GM23338 (cell line): ENCODE results near the gene ZNF148.

Experiments used
- CTCF ChIP-seq, 2 experiments: fragments of 200-600 bp in 1 of 2; sonication (generic) in 1 of 2; conservative IDR thresholded peaks; 2 replicates each; pipeline versions ENCODE4 v1.5.1 to v1.6.1; 2016 to 2017; ENCODE audit warnings: antibody characterized with exemption in 2 of 2, low read depth in 2 of 2, mild to moderate bottlenecking in 2 of 2, moderate library complexity in 1 of 2
- ETS1 ChIP-seq: IDR thresholded peaks from 2 replicates; pipeline ENCODE4 v1.6.1; 2016; ENCODE audit warnings: antibody characterized with exemption
- EZH2 ChIP-seq: fragments of 200-600 bp; sonication (generic); IDR thresholded peaks from one replicate; pipeline ENCODE4 v1.8.0; 2017; ENCODE audit warnings: antibody characterized with exemption, mild to moderate bottlenecking, low read depth; ENCODE audit not compliant: unreplicated experiment
- JUNB ChIP-seq: IDR thresholded peaks from one replicate; pipeline ENCODE4 v1.6.1; 2016; ENCODE audit warnings: antibody characterized with exemption; ENCODE audit not compliant: unreplicated experiment
- POLR2AphosphoS5 ChIP-seq: IDR thresholded peaks from 2 replicates; pipeline ENCODE4 v1.6.1; 2016; ENCODE audit warnings: antibody characterized with exemption, low read depth
- REST ChIP-seq: IDR thresholded peaks from one replicate; pipeline ENCODE4 v1.6.1; 2018; ENCODE audit warnings: antibody characterized with exemption; ENCODE audit not compliant: unreplicated experiment
- ZNF331 ChIP-seq: fragments of 250-450 bp; sonication (Bioruptor Pico); IDR thresholded peaks from 2 replicates; pipeline ENCODE4 v1.5.0; 2020; ENCODE audit warnings: low read depth, mild to moderate bottlenecking, moderate library complexity

- no peak for TF ChIP-seq EZH2
- TF ChIP-seq CTCF (conservative IDR thresholded peaks at IDR 0.05; ENCODE audit: low read depth in 2 of 2): no peak
- TF ChIP-seq REST: no peak
- TF ChIP-seq POLR2AphosphoS5: no peak
- TF ChIP-seq JUNB: no peak
- TF ChIP-seq ZNF331: no peak
- no peak for TF ChIP-seq ETS1
These were observed 161.8 kb downstream of the ZNF148 start for GRCh38 chr3:125213364-125213755.
